Measurements from ENCODE around the gene ATP7B.

DNA sequence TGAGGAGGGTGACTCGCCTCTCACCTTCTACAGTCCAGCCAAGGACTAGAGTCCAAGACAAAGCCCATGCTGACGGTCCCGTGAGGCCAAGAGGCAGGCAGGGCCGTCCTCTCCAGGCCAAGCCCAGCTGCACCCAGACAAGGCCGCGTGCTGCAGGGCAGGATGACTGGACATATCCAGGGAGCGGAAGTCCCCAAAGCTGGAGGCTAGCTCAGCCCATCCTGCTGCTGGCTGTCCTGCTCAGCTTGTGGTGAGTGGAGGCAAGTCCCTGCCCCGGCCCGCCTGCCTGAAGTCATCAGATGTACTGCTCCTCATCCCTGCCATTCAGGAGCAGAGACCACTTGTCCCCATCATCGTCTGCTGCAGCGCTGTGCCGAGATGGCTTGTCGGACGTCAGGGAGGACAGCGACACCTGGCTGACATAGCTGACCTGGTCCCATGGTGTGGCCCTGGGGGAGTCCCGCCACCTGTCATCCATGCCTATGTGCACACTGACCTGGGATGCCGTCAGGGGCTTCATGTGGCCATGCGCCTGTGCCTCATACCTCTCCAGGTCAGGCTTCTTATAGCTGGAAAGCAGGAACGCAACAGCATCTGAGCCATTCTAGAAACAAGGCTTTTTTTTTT, 76.7 kb downstream of the ATP7B start:
- TF ChIP-seq, protein P1, sequence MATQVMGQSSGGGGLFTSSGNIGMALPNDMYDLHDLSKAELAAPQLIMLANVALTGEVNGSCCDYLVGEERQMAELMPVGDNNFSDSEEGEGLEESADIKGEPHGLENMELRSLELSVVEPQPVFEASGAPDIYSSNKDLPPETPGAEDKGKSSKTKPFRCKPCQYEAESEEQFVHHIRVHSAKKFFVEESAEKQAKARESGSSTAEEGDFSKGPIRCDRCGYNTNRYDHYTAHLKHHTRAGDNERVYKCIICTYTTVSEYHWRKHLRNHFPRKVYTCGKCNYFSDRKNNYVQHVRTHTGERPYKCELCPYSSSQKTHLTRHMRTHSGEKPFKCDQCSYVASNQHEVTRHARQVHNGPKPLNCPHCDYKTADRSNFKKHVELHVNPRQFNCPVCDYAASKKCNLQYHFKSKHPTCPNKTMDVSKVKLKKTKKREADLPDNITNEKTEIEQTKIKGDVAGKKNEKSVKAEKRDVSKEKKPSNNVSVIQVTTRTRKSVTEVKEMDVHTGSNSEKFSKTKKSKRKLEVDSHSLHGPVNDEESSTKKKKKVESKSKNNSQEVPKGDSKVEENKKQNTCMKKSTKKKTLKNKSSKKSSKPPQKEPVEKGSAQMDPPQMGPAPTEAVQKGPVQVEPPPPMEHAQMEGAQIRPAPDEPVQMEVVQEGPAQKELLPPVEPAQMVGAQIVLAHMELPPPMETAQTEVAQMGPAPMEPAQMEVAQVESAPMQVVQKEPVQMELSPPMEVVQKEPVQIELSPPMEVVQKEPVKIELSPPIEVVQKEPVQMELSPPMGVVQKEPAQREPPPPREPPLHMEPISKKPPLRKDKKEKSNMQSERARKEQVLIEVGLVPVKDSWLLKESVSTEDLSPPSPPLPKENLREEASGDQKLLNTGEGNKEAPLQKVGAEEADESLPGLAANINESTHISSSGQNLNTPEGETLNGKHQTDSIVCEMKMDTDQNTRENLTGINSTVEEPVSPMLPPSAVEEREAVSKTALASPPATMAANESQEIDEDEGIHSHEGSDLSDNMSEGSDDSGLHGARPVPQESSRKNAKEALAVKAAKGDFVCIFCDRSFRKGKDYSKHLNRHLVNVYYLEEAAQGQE (IDR thresholded peaks at IDR 0.05; ENCODE audit: insufficient replicate concordance, low read depth): no peak
- TF ChIP-seq, protein P2, sequence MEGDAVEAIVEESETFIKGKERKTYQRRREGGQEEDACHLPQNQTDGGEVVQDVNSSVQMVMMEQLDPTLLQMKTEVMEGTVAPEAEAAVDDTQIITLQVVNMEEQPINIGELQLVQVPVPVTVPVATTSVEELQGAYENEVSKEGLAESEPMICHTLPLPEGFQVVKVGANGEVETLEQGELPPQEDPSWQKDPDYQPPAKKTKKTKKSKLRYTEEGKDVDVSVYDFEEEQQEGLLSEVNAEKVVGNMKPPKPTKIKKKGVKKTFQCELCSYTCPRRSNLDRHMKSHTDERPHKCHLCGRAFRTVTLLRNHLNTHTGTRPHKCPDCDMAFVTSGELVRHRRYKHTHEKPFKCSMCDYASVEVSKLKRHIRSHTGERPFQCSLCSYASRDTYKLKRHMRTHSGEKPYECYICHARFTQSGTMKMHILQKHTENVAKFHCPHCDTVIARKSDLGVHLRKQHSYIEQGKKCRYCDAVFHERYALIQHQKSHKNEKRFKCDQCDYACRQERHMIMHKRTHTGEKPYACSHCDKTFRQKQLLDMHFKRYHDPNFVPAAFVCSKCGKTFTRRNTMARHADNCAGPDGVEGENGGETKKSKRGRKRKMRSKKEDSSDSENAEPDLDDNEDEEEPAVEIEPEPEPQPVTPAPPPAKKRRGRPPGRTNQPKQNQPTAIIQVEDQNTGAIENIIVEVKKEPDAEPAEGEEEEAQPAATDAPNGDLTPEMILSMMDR (IDR thresholded peaks at IDR 0.05; ENCODE audit: insufficient read depth, low read length): no peak
